Naive B cell (primary cell): ENCODE data around the gene CCDC9. TPM values are rescaled to one million over a fixed set of nuclear protein-coding genes. Genes with fewer than 3 reads are reported as not detected.

Source experiments
- polyA plus RNA-seq, 6 donors: library from polyadenylated mRNA; unstranded; fragments of 300-500 nt; fragmentation: Illumina TruSeq; gene quantifications; one replicate each; pipeline ENCODE4 v1.2.3, GENCODE V29; 2021; ENCODE audit warnings: low read depth in 6 of 6

Gene CCDC9
- polyA plus RNA-seq, 6 donors from 2014 or later: 7.8 to 13.2 (median 8.8) TPM

Other genes with a start within 250 kb of the CCDC9 start
- under 1 TPM in 4 of 6 donors, not detected in 2; 0.19 to 0.61 (median 0.40) TPM for gene NPAS1, start 236.7 kb upstream of the CCDC9 start, polyA plus RNA-seq
- 100 to 1,000 TPM in 5 of 6 donors, 10 to 100 TPM in 1; 84.6 to 148 (median 123) TPM for gene TMEM160, start 207.9 kb upstream of the CCDC9 start, polyA plus RNA-seq
- gene ZC3H4, start 142.7 kb upstream of the CCDC9 start, polyA plus RNA-seq: 1 to 10 TPM in 5 of 6 donors, under 1 TPM in 1; 0.46 to 2.6 (median 1.6) TPM
- 10 to 100 TPM; 74.7 to 97.1 (median 78.9) TPM for gene SAE1, start 125.7 kb upstream of the CCDC9 start, polyA plus RNA-seq
- gene BBC3, start 25.3 kb upstream of the CCDC9 start, polyA plus RNA-seq: 1 to 10 TPM in 2 of 6 donors, under 1 TPM in 4; 0.32 to 1.4 (median 0.70) TPM
- gene INAFM1, start 18.4 kb downstream of the CCDC9 start, polyA plus RNA-seq: 1 to 10 TPM; 3.9 to 7.7 (median 5.6) TPM
- gene C5AR1, start 53.3 kb downstream of the CCDC9 start, polyA plus RNA-seq: under 1 TPM in 5 of 6 donors, not detected in 1; 0.16 to 0.95 (median 0.21) TPM
- gene C5AR2, start 75.7 kb downstream of the CCDC9 start, polyA plus RNA-seq: not detected
- 10 to 100 TPM in 1 of 6 donors, 1 to 10 TPM in 4, not detected in 1; 3.0 to 13.3 (median 4.1) TPM for gene DHX34, start 92.8 kb downstream of the CCDC9 start, polyA plus RNA-seq
- not detected for gene MEIS3, start 163.0 kb downstream of the CCDC9 start, polyA plus RNA-seq
- not detected for gene SLC8A2, start 215.4 kb downstream of the CCDC9 start, polyA plus RNA-seq
- gene KPTN, start 227.7 kb downstream of the CCDC9 start, polyA plus RNA-seq: 10 to 100 TPM in 2 of 6 donors, 1 to 10 TPM in 4; 6.1 to 25.8 (median 9.3) TPM